ENCODE results near the gene ZNF561. TPM values are rescaled to one million over a fixed set of nuclear protein-coding genes. Genes with fewer than 3 reads are reported as not detected.

Gene ZNF561
- total and polyA plus RNA-seq, 10 of the 15 experiments (the other 5 are each of a cell fraction or from before 2014, with no cell fraction given), result 12.8 to 38.2 (median 22.2) TPM

- Histone ChIP-seq H3K27ac (ENCODE audit: control insufficient read depth, insufficient read depth) (no peak overlapping the region), H3K79me2 (ENCODE audit: control insufficient read depth, insufficient read depth, low read length) (no peaks in the 10 kb centered on the region), H3K36me3 (ENCODE audit: control insufficient read depth in 2 of 2, insufficient read depth in 2 of 2, low read length in 1 of 2) (peaks cover 7 to 30% of the 10 kb centered on the region in 2 experiments), H3K27me3 (replicated peaks in 1 of 2; ENCODE audit: control insufficient read depth in 2 of 2, insufficient read depth in 2 of 2, low read length in 1 of 2) (no peaks in the 10 kb centered on the region), H3K4me1 (ENCODE audit: control insufficient read depth, insufficient read depth, low read length) (no peaks in the 10 kb centered on the region), H3K9ac (ENCODE audit: control insufficient read depth, insufficient read depth, low read length) (no peak overlapping the region), H4K20me1 (ENCODE audit: control insufficient read depth, insufficient read depth) (no peaks in the 10 kb centered on the region), H2AFZ (ENCODE audit: control insufficient read depth, low read depth, low read length) (no peak overlapping the region), H3K4me3 (no peak overlapping the region), H3K9me3 (replicated peaks; ENCODE audit: control insufficient read depth, insufficient read depth, low read length) (peaks cover 31% of the 10 kb centered on the region; the same call in 2 of the 3 replicates), H3K4me2 (ENCODE audit: control insufficient read depth, insufficient read depth) (no peak overlapping the region)
- ChIA-PET POLR2A (interaction anchor here (0.7 kb wide), 1 partner anchor 625 kb away, joined by 3 read pairs; no protein-coding TSS in a partner anchor), CTCF (interaction anchor here (1.2 kb wide), 1 partner anchor 64 kb away, joined by 5 read pairs; no protein-coding TSS in a partner anchor), RAD21 (ENCODE audit: unreplicated experiment) (no interaction called here), SMC1A (ENCODE audit: uncharacterized antibody, unreplicated experiment) (interaction anchor here (0.6 kb wide), 1 partner anchor 36 kb away, joined by 3 read pairs; no protein-coding TSS in a partner anchor)
- intact Hi-C loops (cut with micrococcal nuclease; ENCODE audit: unreplicated experiment) (no loop called here), in situ Hi-C loops (cut with MboI) (no loop called here)
- DNase-seq (ENCODE audit: low read depth, low spot score) (no peak), ATAC-seq (no peak), FAIRE-seq (no peak)
- TF ChIP-seq ATF7 (IDR thresholded peaks at IDR 0.05; ENCODE audit: low read depth), result no peak
- TF ChIP-seq FOXM1 (IDR thresholded peaks at IDR 0.05; ENCODE audit: low read depth, low read length), result no peak
- TF ChIP-seq FOS (IDR thresholded peaks at IDR 0.05; ENCODE audit: borderline replicate concordance, extremely low read depth, insufficient read length), result no peak
- TF ChIP-seq TCF12 (IDR thresholded peaks at IDR 0.05; ENCODE audit: low read depth, low read length), result no peak
- TF ChIP-seq POLR2AphosphoS5 (IDR thresholded peaks at IDR 0.05; ENCODE audit: low read length), result no peak
- no peak for TF ChIP-seq BACH1 (IDR thresholded peaks at IDR 0.05; ENCODE audit: borderline replicate concordance)
- TF ChIP-seq CEBPZ (IDR thresholded peaks at IDR 0.05; ENCODE audit: low read depth, low read length), result no peak
- no peak for TF ChIP-seq HCFC1 (IDR thresholded peaks at IDR 0.05; ENCODE audit: low read length)
- TF ChIP-seq JUND (IDR thresholded peaks at IDR 0.05; ENCODE audit: low read depth, low read length), result no peak
- TF ChIP-seq NFXL1 (IDR thresholded peaks at IDR 0.05; ENCODE audit: borderline replicate concordance), result no peak
- 95% methylated on average over 5 of the region's 5 CpGs for WGBS (ENCODE audit: insufficient coverage, insufficient replicate concordance, low lambda C conversion rate, missing lambda C conversion rate)
- BruUV-seq (replicated peaks), result no TSS peak
Observed at GRCh38 chr19:9650345-9650744, 29.3 kb upstream of the ZNF561 start.

All from GM12878 (cell line).